ENCODE results near the gene DLG3.

GRCh38 chrX:70445951-70446350 lies 1.3 kb downstream of the DLG3 start:
- no peak for TF ChIP-seq CTCF (optimal IDR thresholded peaks at IDR 0.05 in 1 of 3, IDR thresholded peaks at IDR 0.05 in 1 of 3, conservative IDR thresholded peaks at IDR 0.05 in 1 of 3; ENCODE audit: extremely low read depth in 1 of 3, insufficient read depth in 2 of 3, low read length in 3 of 3)
- no peak for TF ChIP-seq EZH2 (IDR thresholded peaks at IDR 0.05; ENCODE audit: low read length)

All from keratinocyte (primary cell).